Measurements from ENCODE around the gene MAP3K19.
"Not testable (repeated sequence)": the region's sequence is repeated elsewhere in the genome, so short reads cannot be mapped to it uniquely, and the experiment has no call there.

The MAP3K19 gene, protein sequence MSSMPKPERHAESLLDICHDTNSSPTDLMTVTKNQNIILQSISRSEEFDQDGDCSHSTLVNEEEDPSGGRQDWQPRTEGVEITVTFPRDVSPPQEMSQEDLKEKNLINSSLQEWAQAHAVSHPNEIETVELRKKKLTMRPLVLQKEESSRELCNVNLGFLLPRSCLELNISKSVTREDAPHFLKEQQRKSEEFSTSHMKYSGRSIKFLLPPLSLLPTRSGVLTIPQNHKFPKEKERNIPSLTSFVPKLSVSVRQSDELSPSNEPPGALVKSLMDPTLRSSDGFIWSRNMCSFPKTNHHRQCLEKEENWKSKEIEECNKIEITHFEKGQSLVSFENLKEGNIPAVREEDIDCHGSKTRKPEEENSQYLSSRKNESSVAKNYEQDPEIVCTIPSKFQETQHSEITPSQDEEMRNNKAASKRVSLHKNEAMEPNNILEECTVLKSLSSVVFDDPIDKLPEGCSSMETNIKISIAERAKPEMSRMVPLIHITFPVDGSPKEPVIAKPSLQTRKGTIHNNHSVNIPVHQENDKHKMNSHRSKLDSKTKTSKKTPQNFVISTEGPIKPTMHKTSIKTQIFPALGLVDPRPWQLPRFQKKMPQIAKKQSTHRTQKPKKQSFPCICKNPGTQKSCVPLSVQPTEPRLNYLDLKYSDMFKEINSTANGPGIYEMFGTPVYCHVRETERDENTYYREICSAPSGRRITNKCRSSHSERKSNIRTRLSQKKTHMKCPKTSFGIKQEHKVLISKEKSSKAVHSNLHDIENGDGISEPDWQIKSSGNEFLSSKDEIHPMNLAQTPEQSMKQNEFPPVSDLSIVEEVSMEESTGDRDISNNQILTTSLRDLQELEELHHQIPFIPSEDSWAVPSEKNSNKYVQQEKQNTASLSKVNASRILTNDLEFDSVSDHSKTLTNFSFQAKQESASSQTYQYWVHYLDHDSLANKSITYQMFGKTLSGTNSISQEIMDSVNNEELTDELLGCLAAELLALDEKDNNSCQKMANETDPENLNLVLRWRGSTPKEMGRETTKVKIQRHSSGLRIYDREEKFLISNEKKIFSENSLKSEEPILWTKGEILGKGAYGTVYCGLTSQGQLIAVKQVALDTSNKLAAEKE (N-terminal part only)

DNA sequence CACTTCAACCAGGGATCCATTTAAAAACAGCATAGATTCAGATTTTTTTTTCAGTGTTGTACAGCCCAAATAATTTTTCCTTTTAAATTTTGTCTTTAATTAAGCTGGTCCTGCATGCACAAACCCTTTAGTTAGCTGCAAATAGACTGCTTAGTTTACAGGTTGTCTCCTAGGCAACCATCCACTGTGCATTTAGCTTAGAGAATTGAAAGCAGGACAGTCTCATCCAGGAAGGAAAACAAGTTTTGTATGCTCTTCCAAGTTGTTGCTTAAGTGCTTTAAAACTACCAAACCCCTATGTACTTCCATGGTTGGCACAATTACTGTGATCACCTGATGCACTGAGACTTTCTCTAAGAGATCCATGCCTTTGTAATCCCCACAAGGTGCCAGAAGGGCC is at the start of gene MAP3K19:
Gene MAP3K19 (minus strand): TSS at position 148 of the 400 bp plus-strand sequence. CDS start 22,800 bp downstream, outside the sequence.
- DNase-seq: no peak

- DNase-seq: peak; percentile 8
Observed at GRCh38 chr2:135096665-135097446, 49.6 kb upstream of the MAP3K19 start.

DNA sequence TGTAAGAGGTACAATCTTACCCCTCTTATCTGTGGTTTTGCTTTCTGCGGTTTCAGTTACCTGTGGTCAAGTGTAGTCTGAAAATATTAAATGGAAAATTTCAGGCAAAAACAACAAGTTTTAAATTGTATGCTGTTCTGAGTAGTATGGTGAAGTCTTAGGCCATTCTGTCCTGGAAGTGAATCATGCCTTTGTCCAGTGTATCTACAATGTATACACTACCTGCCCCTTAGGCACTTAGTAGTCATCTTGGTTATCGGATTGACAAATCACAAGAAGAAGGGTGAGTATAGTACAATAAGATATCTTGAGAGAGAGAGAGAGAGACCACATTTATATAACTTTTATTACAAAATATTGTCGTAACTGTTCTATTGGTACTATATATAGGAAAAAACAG is 48.3 kb upstream of the MAP3K19 start:
- no peak for DNase-seq

GRCh38 chr2:135094508-135094907 is 47.3 kb upstream of the MAP3K19 start:
- no peak for DNase-seq

DNA sequence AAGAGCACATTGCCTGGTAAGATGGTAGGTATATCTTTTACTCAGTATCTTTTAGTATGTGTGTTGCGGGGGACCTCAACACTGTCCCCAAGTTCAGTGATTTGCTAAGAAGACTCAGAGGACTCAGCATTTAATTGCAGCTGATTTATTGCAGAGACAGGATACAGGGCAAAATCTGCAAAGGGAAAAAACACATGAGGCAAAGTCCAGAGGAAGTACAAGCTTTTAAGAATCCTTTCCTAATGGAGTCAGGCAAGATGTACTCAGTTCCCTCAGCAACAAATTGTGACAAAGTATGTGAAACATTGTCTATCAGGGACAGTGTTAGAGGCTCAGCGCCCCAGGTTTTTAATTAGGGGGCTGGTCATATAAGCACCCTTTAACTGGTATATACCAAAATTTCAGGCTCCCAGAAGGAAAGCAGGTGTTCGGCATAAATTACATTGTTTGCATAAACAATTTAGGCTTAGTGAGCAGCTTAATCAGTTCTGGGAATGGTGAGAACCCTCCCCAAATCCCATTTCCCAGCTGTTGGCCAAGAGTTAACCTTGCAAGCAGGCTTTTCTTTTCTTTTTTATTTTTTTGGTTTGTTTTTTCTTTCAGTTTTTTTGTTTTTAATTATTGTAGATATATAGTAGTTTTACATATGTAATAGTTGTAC is 46.6 kb upstream of the MAP3K19 start:
- DNase-seq: no peak

DNA sequence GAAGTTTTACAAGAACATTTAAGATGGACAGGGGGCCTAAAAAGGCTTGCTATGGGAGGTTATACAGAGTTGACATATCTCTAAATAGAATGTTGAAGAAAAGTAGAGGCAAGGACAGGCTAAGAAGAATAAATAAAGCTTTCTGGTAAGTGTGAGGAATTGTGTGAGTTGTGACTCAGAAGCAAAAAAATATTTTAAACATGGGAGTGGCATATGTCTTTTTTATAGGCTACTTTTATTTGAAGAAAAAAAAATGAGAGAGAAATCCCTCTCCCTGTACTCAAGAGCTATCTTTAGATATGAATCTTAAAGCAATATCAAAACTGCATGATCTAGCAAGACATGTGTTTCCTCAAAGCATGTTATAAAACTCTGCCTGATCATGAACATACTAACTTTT is 45.9 kb upstream of the MAP3K19 start:
- DNase-seq: no peak

GRCh38 chr2:135091681-135092080 is 44.4 kb upstream of the MAP3K19 start:
- no peak for DNase-seq

- DNase-seq: not testable (repeated sequence)
Observed at GRCh38 chr2:135089597-135089996, 42.4 kb upstream of the MAP3K19 start.

DNA sequence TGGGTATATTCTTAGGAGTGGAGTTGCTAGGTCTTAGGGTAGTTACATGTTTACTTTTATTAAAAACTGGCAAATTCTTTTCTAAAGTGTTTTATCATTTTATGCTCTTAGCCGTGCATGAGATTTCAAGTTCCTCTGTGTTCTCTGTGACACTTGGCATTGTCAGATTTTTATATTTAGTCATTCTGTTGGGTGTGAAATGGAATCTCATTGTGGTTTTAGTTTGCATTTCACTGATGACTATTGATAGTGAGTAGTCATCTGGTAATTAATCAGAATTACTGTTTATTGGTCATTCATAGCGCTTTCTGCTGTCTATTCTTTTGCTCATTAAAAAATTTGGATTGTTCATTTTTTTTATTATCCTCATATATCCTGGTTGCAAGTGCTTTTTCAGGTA is 39.0 kb upstream of the MAP3K19 start:
- no peak for DNase-seq

DNA sequence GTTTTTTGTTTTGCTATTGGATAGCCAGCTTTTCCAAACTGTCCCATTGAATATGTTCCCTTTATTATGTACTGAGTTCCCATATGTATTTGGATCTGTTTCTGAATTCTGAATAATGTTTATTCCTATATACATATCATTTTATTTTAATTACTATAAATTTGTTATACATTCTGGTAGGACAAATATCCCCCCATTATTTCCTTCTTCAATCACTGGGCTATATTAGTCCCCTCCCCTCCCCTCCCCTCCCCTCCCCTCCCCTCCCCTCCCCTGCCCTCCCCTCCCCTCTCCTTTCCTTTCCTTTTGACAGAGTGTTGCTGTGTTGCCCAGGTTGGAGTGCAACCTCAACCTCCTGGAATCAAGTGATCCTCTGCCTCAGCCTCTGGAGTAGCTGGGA is 31.2 kb upstream of the MAP3K19 start:
- no peak for DNase-seq

GRCh38 chr2:135076556-135076955 is 29.3 kb upstream of the MAP3K19 start:
- DNase-seq: no peak

- DNase-seq: no peak
Observed at GRCh38 chr2:135074216-135074615, 27.0 kb upstream of the MAP3K19 start.

DNA sequence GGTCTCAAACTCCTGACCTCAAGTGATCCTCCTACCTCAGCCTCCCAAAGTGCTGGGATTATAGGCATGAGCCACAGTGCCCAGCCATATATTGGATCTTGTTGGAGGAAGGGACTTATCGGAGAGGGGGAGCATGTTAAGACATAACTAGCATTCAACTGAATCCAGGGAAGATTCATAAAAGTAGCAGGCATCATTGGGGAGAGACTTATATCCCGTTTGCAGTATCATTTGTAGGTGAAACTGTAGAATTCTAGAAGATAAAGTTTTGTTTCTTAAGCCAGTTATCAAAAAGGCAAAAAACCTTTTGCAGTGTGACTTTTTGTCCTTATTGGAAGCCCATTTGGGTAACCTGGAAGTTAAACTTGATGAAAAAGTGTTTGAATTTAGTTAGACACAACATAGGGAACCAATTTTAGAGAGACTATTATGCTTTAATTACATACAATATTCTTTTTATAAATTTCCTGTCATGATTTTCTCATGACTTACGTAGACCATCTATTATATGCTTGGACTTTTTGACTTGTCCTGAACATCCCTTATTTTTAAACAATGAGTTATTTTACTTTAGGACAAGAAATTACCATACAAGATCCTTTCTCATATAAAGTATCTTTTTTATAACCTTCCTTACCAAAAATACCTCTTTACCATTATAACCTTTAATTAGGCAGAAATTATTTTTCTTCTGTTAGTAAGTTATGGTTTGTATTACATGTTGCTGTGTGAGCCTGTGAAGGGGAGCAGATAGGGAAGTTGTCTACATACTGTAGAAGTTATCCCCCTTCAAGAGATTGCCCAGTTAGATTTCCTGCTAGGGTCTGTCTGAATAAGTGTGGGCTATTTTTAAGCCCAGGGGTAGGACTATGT is 25.1 kb upstream of the MAP3K19 start:
- DNase-seq: no peak

DNA sequence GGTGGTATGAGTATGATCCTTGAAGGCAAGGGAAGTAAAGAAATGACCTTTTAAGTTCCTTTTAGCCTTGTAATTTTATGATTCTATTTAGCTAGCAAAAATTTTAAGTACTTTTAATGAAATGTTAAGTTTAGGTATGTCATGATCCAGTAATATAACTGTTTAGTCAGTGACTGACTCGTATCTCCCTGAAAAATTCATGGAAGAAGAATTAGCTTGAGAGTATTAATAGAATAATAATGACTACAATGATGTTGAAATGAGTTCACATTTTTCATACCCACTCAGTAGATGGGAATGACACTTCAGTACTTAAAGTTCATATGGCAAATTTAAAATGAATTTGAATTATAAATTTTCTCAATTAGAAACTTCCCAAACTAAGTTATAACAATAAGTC is 19.5 kb upstream of the MAP3K19 start:
- DNase-seq: peak; percentile 31

DNA sequence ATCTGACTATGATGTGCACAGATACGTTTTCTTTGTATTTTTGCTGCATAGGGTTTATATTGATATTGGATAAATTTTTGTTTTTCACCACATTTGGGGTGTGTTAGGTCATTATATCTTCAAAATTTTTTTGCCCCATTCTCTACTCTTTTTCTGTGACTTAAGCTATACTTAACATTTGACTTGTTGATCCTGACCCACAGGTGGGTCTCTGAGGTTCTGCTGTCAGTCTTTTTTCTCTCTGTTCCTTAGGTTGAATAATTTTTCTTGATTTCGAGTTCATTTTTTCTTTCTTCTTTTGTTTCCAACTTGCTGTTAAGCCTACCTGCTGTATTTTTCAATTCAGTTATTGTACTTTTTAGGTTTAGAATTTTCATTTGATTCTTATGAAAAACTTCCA is 16.9 kb upstream of the MAP3K19 start:
- DNase-seq: no peak

GRCh38 chr2:135063210-135063609 is 16.0 kb upstream of the MAP3K19 start:
- no peak for DNase-seq

DNA sequence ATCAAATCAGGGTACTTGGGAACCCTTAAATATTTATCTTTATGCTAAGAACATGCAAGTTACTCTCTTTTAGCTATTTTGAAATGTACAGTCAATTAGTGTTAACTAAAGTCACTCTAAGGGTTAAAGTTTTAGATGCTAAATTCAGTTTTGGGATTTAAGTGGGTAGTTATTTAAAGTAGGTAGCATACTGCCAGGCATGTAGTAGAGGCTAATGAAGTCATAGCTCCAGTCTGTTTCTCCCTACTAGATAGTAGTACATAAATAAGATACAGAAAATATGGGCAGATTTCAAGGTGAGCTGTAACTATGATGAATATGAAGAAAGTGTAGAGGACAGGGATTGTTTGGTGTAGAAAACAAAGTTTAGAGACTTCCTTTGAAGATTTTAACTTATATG is 12.3 kb upstream of the MAP3K19 start:
- no peak for DNase-seq

DNA sequence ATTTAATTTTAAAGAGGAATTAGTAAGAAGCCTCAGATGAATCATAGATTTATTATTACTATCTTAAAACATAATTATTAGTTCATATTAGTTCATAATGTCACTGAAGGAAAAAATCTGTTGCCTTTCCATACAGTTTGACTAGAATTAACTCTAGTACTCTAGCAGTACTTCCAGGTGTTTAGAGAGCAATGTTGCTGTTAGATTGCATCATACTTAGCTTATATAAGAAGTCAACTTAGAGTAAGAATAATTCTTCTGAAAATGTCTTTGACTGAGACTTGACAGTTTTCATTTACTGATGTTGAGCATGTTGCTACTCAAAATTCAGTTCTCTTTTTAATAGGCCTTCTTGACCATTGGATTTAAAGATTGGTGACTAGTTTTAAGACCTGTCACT is 9.5 kb upstream of the MAP3K19 start:
- DNase-seq: peak; percentile 56

GRCh38 chr2:135055182-135055786 is 8.0 kb upstream of the MAP3K19 start:
- peak; percentile 85 for DNase-seq

DNA sequence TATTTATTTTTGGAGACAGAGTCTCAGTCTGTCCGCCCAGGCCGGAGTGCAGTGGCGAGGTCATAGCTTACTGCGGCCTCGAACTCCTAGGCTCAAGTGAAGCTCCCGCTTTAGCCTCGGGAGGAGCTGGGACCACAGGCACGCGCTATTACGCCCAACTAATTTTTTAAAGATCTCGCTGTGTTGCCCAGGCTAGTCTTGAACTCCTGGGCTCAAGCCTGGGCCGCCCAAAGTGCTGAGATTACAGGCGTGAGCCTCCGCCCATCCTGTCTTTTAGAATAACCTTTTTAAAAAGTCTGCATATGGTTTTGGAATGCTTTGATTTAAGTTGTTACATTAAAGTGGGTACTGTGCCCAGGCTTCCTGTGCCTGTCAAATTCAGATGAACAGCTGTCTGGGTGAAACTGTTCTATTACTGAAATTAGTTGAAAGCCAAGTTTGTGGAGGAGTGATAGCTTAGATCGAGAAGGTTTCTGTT is 5.8 kb upstream of the MAP3K19 start:
- DNase-seq: no peak
